ENCODE results near the gene CEP83. TPM values are rescaled to one million over a fixed set of nuclear protein-coding genes. Genes with fewer than 3 reads are reported as not detected.

Gene CEP83
- polyA plus RNA-seq, 1 of the 3 experiments (the other 2 are of a cell fraction), result 2.5 TPM

- Histone ChIP-seq H3K36me3 (replicated peaks in 1 of 2; ENCODE audit: control insufficient read depth in 1 of 2, insufficient read depth in 2 of 2, low read length in 1 of 2) (peaks cover 0 to 4% of the 10 kb centered on the region in 2 experiments), H3K9me3 (peaks cover 9% of the 10 kb centered on the region; the same call in 1 of the 2 replicates), H3K27ac (ENCODE audit: low read depth in 2 of 2, low read length in 1 of 2) (no peak overlapping the region), H3K9me2 (no peaks in the 10 kb centered on the region), H2AFZ (ENCODE audit: low read depth) (no peak overlapping the region), H3F3A (replicated peaks; ENCODE audit: insufficient read depth) (no peaks in the 10 kb centered on the region), H4K20me1 (ENCODE audit: insufficient read depth) (no peaks in the 10 kb centered on the region), H3K9ac (no peak overlapping the region), H3K79me2 (ENCODE audit: insufficient read depth) (no peaks in the 10 kb centered on the region), H3K4me1 (ENCODE audit: control insufficient read depth in 1 of 2, insufficient read depth in 2 of 2, low read depth in 1 of 2, low read length in 1 of 2) (peaks cover 0 to 3% of the 10 kb centered on the region in 2 experiments; a peak in 1 of 4 replicates), H3K27me3 (ENCODE audit: insufficient read depth) (no peaks in the 10 kb centered on the region), H3K4me2 (no peak overlapping the region), H3K4me3 (ENCODE audit: low read depth in 2 of 2, low read length in 1 of 2) (no peak overlapping the region)
- DNase-seq, result no peak
- CTCF ChIA-PET, result no interaction called here
- POLR2A ChIA-PET, result no interaction called here
- WGBS (ENCODE audit: low lambda C conversion rate), result 95% methylated on average over 5 of the region's 5 CpGs
- no peak for TF ChIP-seq NRF1 (IDR thresholded peaks at IDR 0.05; ENCODE audit: low read depth, low read length)
- no peak for TF ChIP-seq GABPA (IDR thresholded peaks at IDR 0.05; ENCODE audit: low read depth)
- no peak for TF ChIP-seq RFX5 (IDR thresholded peaks at IDR 0.05; ENCODE audit: low read length)
- no peak for TF ChIP-seq REST (IDR thresholded peaks at IDR 0.05; ENCODE audit: low read depth, low read length)
- TF ChIP-seq CHD2 (IDR thresholded peaks at IDR 0.05; ENCODE audit: low read length, partially characterized antibody), result no peak
- TF ChIP-seq TAF1 (IDR thresholded peaks at IDR 0.05; ENCODE audit: borderline replicate concordance, low read depth, low read length), result no peak
These were observed 99.9 kb downstream of the CEP83 start for GRCh38 chr12:94359761-94360160.

DNA sequence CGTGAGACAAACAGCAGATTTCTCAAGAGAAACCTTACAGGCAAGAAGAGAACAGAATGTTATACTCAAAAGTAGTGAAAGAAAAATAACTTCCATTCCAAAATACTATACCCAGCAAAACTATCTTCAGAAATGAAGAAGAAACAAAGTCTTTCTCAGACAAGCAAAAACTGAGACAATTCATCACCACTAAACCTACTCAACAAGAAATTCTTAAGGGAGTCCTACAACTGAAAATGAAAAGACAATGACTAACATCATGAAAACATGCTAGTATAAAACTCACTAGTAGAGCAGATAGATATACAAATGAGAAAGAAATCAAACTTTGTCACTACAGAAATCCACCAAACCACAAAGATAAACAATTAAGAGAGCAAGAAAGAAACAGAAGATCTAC is 106.5 kb downstream of the CEP83 start:
- peaks cover 0 to 3% of the 10 kb centered on the region in 2 experiments; a peak in 1 of 4 replicates for H3K4me1 ChIP-seq (ENCODE audit: control insufficient read depth in 1 of 2, insufficient read depth in 2 of 2, low read depth in 1 of 2, low read length in 1 of 2)
- no peaks in the 10 kb centered on the region for H3K79me2 ChIP-seq (ENCODE audit: insufficient read depth)
- no peaks in the 10 kb centered on the region for H3F3A ChIP-seq (replicated peaks; ENCODE audit: insufficient read depth)
- 55% methylated on average over 1 of the region's 1 CpG for WGBS (ENCODE audit: low lambda C conversion rate)
- H3K4me3 ChIP-seq (ENCODE audit: low read depth in 2 of 2, low read length in 1 of 2), result no peak overlapping the region
- H3K36me3 ChIP-seq (replicated peaks in 1 of 2; ENCODE audit: control insufficient read depth in 1 of 2, insufficient read depth in 2 of 2, low read length in 1 of 2), result peaks cover 0 to 13% of the 10 kb centered on the region in 2 experiments
- ChIA-PET CTCF (no interaction called here), POLR2A (no interaction called here)
- no peak overlapping the region for H3K9ac ChIP-seq
- no peak overlapping the region for H2AFZ ChIP-seq (ENCODE audit: low read depth)
- H3K9me2 ChIP-seq, result no peaks in the 10 kb centered on the region
- H3K27me3 ChIP-seq (ENCODE audit: insufficient read depth), result no peaks in the 10 kb centered on the region
- H4K20me1 ChIP-seq (ENCODE audit: insufficient read depth), result no peaks in the 10 kb centered on the region
- no peak overlapping the region for H3K27ac ChIP-seq (ENCODE audit: low read depth in 2 of 2, low read length in 1 of 2)
- no peak overlapping the region for H3K4me2 ChIP-seq
- DNase-seq, result no peak
- H3K9me3 ChIP-seq, result peaks cover 9% of the 10 kb centered on the region; the same call in 1 of the 2 replicates
- TF ChIP-seq CHD2 (IDR thresholded peaks at IDR 0.05; ENCODE audit: low read length, partially characterized antibody) (no peak), USF1 (IDR thresholded peaks at IDR 0.05; ENCODE audit: borderline replicate concordance, low read depth) (no peak), YY1 (IDR thresholded peaks at IDR 0.05; ENCODE audit: low read depth) (no peak), RFX5 (IDR thresholded peaks at IDR 0.05; ENCODE audit: low read length) (no peak), TEAD4 (IDR thresholded peaks at IDR 0.05; ENCODE audit: borderline replicate concordance, insufficient read depth) (no peak), USF2 (IDR thresholded peaks at IDR 0.05; ENCODE audit: borderline replicate concordance, low read depth, low read length) (no peak), ELF1 (IDR thresholded peaks at IDR 0.05) (no peak), MEF2A (IDR thresholded peaks at IDR 0.05; ENCODE audit: borderline replicate concordance, low read depth) (no peak), NFIC (IDR thresholded peaks at IDR 0.05; ENCODE audit: borderline replicate concordance) (no peak), MXI1 (IDR thresholded peaks at IDR 0.05; ENCODE audit: low read depth, low read length) (no peak), FOXM1 (IDR thresholded peaks at IDR 0.05; ENCODE audit: low read depth) (no peak), JUND (IDR thresholded peaks at IDR 0.05) (no peak), IRF3 (IDR thresholded peaks at IDR 0.05; ENCODE audit: low read depth, low read length) (no peak), FOXJ3 (CRISPR knock-in tag; IDR thresholded peaks at IDR 0.05) (no peak), REST (IDR thresholded peaks at IDR 0.05; ENCODE audit: low read depth, low read length) (no peak)

Data from SK-N-SH (cell line).